ENCODE measurements around the gene WDR35. TPM values are rescaled to one million over a fixed set of nuclear protein-coding genes. Genes with fewer than 3 reads are reported as not detected.

The WDR35 gene
- total RNA-seq, 2 donors from 2014 or later = 5.1 to 14.3 TPM

GRCh38 chr2:19987936-19988335 lies 2.0 kb downstream of the WDR35 start:
- ATAC-seq (ENCODE audit: insufficient number of reproducible peaks, low FRiP score, low read depth) (no peak), DNase-seq (ENCODE audit: low spot score) (no peak)
- H3K4me1 ChIP-seq (ENCODE audit: control insufficient read depth in 1 of 2, low read depth in 2 of 2) = peaks cover 4 to 16% of the 10 kb centered on the region in 2 donors
- H3K9me3 ChIP-seq = no peaks in the 10 kb centered on the region
- TF ChIP-seq CTCF (IDR thresholded peaks at IDR 0.05) = no peak
- no peak overlapping the region for H3K27ac ChIP-seq
- no peak overlapping the region for H3K4me3 ChIP-seq
- H3K36me3 ChIP-seq = no peaks in the 10 kb centered on the region
- H3K27me3 ChIP-seq (replicated peaks; ENCODE audit: insufficient read depth) = no peaks in the 10 kb centered on the region

DNA sequence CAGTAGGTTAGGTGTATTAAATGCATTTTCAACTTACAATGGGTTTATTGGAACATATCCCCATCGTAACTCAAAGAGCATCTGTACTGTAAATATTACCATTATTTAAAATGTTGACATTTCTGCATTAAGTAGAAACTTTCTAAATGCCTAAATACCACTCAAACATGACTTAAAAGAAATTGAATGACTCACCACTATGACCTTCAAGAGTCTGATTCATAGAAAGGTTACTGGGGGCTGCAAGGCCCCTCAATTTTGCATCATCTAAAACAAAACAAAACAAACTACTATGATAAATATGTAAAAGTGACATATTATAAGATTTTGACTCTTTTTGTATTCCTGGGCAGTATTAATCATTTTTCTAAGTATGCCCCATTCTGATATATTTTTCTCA lies 7.6 kb downstream of the WDR35 start:
- H3K27ac ChIP-seq = no peak overlapping the region
- no peak overlapping the region for H3K4me3 ChIP-seq
- ATAC-seq (ENCODE audit: insufficient number of reproducible peaks, low FRiP score, low read depth) (no peak), DNase-seq (ENCODE audit: low spot score) (no peak)
- H3K4me1 ChIP-seq (ENCODE audit: control insufficient read depth in 1 of 2, low read depth in 2 of 2) = no peaks in the 10 kb centered on the region
- no peak for TF ChIP-seq CTCF (IDR thresholded peaks at IDR 0.05)
- no peaks in the 10 kb centered on the region for H3K27me3 ChIP-seq (replicated peaks; ENCODE audit: insufficient read depth)
- no peaks in the 10 kb centered on the region for H3K9me3 ChIP-seq
- H3K36me3 ChIP-seq = no peaks in the 10 kb centered on the region

- Histone ChIP-seq H3K9me3 (no peaks in the 10 kb centered on the region), H3K27me3 (replicated peaks; ENCODE audit: insufficient read depth) (no peaks in the 10 kb centered on the region), H3K36me3 (peaks cover 2% of the 10 kb centered on the region), H3K4me3 (no peak overlapping the region), H3K4me1 (ENCODE audit: control insufficient read depth in 1 of 2, low read depth in 2 of 2) (no peaks in the 10 kb centered on the region), H3K27ac (no peak overlapping the region)
- ATAC-seq (ENCODE audit: insufficient number of reproducible peaks, low FRiP score, low read depth) (no peak), DNase-seq (ENCODE audit: low spot score) (no peak)
- TF ChIP-seq CTCF (IDR thresholded peaks at IDR 0.05) = no peak
Measured at GRCh38 chr2:19979932-19980331, 10.0 kb downstream of the WDR35 start.

DNA sequence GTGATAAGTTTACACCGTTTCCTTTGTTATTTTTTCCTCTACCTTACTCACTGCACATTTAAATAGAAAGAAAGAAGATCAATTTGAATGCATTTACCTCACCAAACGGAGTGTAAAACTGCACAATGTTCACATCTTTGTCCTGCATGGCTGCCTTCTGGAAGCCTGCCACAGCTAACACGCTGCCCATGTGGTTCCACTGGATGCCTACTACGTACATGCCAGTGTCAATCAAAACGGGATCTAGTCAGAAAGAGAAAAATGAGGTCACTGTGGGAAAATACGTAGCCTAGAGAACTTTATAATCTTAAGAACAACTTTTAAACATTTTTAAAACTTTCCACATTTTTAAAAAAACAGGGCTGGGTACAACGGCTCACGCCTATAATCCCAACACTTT lies 16.4 kb downstream of the WDR35 start:
- no peak for ATAC-seq (ENCODE audit: insufficient number of reproducible peaks, low FRiP score, low read depth)
- Histone ChIP-seq H3K4me3 (no peak overlapping the region), H3K27me3 (replicated peaks; ENCODE audit: insufficient read depth) (no peaks in the 10 kb centered on the region), H3K27ac (no peak overlapping the region), H3K36me3 (peaks cover 3% of the 10 kb centered on the region), H3K4me1 (ENCODE audit: control insufficient read depth in 1 of 2, low read depth in 2 of 2) (no peaks in the 10 kb centered on the region), H3K9me3 (no peaks in the 10 kb centered on the region)
- no peak for DNase-seq (ENCODE audit: low spot score)
- TF ChIP-seq CTCF (IDR thresholded peaks at IDR 0.05) = no peak

DNA sequence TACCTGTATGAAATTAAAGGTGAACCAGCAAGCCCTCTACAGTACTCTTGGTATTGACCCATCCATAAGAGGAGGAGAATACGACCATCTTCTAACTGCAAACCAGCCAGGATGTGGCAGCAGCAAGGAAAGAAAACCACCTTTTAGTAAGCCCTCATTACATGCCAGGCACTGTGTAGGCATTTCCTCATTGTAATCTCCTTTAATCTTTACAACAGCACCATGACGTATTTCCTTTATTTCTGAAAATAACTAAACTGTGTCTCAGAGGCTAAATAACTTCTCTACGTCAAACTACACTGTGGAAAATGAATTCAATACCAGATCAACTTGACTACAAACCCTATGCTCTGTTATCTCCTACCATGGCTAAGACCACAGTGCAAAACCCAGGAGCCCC lies 18.2 kb downstream of the WDR35 start:
- H3K36me3 ChIP-seq = peaks cover 3% of the 10 kb centered on the region

More for the DNA sequence above, 18.2 kb downstream of the WDR35 start:
- no peak overlapping the region for H3K4me3 ChIP-seq
- ATAC-seq (ENCODE audit: insufficient number of reproducible peaks, low FRiP score, low read depth) (no peak), DNase-seq (ENCODE audit: low spot score) (no peak)
- H3K27me3 ChIP-seq (replicated peaks; ENCODE audit: insufficient read depth) = no peaks in the 10 kb centered on the region
- no peaks in the 10 kb centered on the region for H3K9me3 ChIP-seq
- TF ChIP-seq CTCF (IDR thresholded peaks at IDR 0.05) = no peak
- no peak overlapping the region for H3K27ac ChIP-seq
- H3K4me1 ChIP-seq (ENCODE audit: control insufficient read depth in 1 of 2, low read depth in 2 of 2) = no peaks in the 10 kb centered on the region

All from thoracic aorta (tissue), 2 donors.